Measurements from ENCODE around the gene SLC7A4.

- no peak for TF ChIP-seq POLR2A (IDR thresholded peaks at IDR 0.05; ENCODE audit: low read depth, low read length)
- no peak for TF ChIP-seq POLR2AphosphoS5 (IDR thresholded peaks at IDR 0.05; ENCODE audit: low read depth, low read length)
- no peak for TF ChIP-seq PAX5 (IDR thresholded peaks at IDR 0.05; ENCODE audit: insufficient read depth, low read length, severe bottlenecking)
- TF ChIP-seq TAF1 (IDR thresholded peaks at IDR 0.05; ENCODE audit: low read depth, low read length), result no peak
- TF ChIP-seq SPI1 (IDR thresholded peaks at IDR 0.05; ENCODE audit: low read depth, low read length), result no peak
- TF ChIP-seq POU2F2 (IDR thresholded peaks at IDR 0.05; ENCODE audit: low read depth, low read length), result no peak
Measured at GRCh38 chr22:20987375-20987774, 45.0 kb downstream of the SLC7A4 start.

All from GM12891 (cell line).